HG02973 (cell line): ENCODE results near the gene PEA15.

Experiments used
- ATAC-seq: cut with Tn5 transposase; IDR thresholded peaks from one replicate; pipeline ENCODE4 v1.9.1; 2021; ENCODE audit warnings: moderate library complexity; ENCODE audit not compliant: unreplicated experiment

The PEA15 gene

GRCh38 chr1:160207771-160208556 is 2.8 kb downstream of the PEA15 start:
- ATAC-seq, result no peak

- ATAC-seq, result no peak
Measured at GRCh38 chr1:160208557-160209320, 3.6 kb downstream of the PEA15 start.

DNA sequence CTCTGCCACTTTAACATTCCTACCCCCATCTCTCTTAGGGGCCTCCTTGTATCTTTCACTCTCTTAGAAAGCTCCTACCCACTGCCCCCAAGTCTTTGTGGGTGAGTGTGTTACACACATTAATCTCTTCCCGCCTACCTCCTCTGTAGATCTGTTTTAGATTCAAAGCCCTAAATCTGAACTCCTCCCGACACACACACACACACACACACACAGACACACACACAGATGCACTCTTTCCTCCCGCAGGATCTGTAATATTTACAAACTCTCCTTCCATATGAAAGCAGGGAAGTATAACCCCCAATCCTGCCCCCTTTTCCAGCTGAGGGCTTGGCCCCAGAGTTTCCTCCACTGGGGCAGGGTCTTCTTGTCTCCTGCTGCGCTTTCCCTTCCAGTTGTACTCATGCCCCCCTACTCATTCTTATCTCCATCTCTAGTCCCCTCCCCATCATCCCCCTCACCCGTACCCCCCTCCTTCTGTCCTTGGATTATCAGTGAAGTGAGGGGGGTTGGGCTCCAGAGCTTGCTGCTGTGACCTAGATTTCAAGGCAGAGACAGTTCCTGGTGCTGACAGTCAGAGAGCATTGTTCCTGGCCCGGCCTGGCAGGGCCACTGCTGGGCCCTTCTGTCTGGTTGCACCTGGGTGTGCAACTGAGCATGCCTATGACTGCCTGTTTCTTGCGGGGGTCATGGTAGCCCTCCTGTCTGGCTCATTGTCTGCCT is 4.3 kb downstream of the PEA15 start:
- no peak for ATAC-seq

- no peak for ATAC-seq
Measured at GRCh38 chr1:160210561-160210960, 5.4 kb downstream of the PEA15 start.

DNA sequence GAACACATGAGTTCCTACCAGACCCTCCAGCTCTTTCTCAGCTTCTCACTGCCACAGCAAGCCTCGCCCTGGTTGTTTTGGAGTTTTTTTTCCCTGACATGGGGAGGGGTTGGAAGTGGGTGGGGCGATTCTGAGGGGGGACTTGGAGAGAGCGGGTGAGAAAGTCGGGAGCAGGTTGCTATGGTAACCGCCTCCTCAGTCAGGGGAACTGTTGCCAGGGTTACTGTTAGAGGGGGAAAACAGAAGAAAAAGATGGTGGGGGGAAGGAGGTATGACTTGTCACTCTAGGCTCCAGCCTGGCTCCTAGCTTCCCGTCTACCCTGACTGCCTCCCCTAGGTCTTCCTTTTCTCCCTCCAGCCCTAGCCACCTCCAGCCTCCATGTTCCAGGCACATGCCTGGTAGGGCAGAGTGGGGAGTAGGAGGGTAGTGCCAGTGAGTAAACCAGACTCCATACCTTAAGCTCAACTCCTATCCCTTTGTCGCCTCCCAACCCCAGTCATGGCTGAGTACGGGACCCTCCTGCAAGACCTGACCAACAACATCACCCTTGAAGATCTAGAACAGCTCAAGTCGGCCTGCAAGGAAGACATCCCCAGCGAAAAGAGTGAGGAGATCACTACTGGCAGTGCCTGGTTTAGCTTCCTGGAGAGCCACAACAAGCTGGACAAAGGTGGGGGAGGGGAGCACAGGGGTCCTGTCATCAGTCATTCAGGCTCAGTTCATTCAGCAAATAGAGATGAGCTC is 6.0 kb downstream of the PEA15 start:
- no peak for ATAC-seq

DNA sequence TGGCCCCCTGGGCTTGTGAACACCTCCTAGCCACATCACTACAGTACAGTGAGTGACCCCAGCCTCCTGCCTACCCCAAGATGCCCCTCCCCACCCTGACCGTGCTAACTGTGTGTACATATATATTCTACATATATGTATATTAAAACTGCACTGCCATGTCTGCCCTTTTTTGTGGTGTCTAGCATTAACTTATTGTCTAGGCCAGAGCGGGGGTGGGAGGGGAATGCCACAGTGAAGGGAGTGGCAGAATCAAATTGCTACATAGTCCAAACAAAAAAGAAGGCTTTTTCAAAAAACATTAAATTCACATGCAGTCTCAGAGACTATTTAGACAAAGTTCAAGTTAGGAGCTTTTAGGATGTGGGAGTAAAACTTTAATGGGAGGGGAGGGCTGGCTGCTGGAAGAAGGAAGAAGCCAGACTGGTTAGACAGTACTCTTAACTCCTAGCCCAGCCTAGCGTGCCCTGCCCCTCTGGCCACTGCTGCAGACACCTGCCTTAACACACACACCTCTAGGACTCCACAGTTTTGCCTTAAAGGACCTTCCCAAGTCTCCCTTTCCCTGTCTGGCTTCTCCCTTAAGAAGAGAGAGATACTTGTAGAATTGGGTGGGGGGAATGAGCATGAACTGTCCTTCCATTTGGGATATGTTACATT is 9.4 kb downstream of the PEA15 start:
- no peak for ATAC-seq

DNA sequence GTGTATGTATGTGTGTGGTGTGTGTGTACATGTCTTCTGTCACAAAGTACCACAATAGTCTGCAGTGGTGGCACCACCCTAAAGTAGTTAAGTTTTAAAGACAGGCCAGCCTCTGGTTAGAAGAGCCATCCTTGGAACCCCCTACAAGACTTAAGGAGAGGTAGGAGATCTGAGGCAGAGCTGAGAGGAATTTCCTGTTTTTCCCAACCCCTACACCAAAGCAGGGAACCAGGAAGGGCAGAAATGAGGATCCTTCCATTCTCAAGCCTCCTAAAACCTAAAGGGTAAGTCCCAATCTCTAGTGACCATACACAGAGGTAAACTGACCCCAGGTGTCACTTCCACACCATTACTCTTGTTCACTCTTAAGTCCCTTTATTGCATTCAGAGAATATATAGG is 11.1 kb downstream of the PEA15 start:
- no peak for ATAC-seq

DNA sequence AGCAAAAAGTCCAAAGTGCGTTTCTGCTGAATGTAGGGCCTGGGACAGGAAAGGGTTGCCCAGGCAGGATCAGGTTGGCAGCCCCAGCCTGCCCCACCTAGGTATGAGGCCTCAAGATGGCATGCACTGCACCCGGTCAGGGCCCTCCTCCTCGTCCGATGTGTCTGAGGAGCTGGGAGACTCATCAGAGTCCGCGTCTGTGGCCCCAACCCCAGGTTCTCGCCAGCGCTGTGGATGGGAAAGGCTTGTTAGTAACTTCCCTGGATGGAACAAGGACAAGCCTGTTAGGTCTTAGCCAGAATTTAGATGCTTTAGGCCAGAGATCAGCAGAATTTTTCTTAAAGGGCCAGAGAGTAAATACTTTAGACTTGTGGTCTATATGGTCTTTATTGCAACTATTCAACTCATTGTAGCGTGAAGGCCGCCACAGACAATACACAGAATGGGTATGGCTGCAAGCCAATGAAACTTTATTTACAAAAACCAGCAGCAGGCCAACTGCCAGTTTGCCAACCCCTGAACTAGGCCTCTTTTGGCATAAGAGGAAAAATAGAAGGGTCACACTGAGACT is 12.4 kb downstream of the PEA15 start:
- no peak for ATAC-seq

- no peak for ATAC-seq
Measured at GRCh38 chr1:160219062-160219929, 14.1 kb downstream of the PEA15 start.

DNA sequence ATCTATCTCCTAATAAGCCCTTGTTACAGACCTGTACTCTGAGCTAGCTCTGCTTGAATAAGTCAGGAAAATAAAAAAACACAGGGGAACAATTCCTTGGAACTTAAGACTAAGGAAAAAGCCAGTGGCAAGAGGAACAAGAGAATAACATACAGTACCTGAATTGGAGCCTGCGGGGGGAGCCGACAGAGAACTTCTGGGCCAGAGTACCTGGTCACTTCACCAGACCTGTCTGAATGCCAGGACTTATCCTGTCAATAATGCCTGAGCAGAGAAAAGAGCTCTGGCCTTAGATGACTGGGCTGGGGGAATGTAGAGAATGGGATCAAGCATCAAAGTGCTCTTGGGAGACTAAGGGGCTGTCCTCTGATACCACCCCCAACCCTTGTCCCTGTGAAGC is 15.1 kb downstream of the PEA15 start:
- no peak for ATAC-seq

DNA sequence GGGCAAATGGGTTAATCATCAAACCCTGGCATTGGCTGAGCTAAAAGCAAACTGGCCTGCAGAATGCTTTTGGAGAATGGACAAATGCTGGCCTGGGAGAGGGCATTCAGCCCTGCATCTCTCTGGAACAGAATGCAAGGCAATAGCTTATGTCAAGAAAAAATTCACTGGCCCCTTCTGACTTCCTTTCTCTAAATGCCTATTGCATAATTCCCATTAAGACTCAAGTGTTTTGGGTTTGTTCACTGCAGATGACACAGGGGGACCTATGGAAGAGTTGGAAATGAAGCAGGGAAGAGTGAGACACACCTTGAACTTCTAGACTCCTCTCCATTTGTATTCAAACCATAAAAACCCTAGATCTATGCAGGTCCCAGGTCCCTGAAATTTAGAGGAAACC is 15.9 kb downstream of the PEA15 start:
- ATAC-seq, result no peak

DNA sequence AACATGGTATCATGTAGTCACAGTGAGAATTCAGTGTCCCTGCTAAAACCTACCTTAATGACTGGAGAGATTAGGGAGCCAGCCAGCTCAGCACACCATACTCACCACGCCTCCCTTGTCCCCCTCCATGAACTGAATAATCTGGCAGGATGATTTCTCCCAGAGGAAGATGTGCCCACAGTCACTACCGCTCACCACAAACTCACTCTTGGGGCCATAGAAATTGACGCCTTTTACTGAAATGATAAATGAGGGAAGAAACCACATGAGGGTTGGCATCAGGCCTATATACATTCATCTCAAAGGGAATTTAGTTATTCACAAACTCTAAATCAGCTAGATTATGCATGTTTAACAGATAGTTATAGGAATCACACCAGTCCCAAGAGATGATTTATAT is 17.4 kb downstream of the PEA15 start:
- ATAC-seq, result no peak

DNA sequence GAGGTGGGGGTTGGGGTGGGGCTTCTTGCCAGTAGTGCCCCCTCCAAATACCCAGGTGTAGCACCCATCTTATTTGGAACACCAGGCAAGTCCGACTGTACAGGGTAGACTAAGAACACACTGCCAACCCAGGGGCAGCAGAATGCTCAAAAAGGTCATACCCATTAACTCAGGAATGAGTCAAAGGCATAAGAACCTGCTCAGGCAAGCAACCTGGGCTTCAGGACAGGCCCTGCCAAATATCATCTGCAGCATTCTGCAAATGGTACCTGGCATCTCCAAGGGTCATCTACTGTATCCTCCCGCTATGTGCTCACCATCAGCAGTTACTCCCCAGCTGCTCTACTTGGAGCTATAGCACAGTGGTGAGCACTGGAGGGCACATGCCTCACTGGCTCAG is 19.4 kb downstream of the PEA15 start:
- no peak for ATAC-seq

DNA sequence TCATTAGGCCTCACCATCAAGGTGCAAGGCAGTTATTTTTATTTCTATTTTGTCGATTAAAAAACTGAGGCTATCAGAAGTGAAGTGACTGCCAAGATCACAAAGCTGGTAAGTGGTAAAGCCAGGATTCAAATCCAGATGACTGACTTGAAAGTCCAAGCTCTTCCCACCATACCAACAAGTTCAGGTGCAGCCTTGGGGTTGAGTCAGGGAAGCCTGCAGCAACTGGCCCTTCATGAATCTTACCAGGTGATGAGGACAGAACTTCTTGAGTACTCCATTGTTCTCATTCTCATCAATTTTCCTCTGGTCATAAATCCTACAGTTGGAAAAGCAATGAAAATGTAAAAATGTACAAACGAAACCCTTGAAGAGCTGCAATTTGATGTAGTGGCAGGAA is 20.2 kb downstream of the PEA15 start:
- ATAC-seq, result no peak

GRCh38 chr1:160226623-160227022 is 21.4 kb downstream of the PEA15 start:
- no peak for ATAC-seq

- ATAC-seq, result no peak
Measured at GRCh38 chr1:160227034-160227433, 21.9 kb downstream of the PEA15 start.

- no peak for ATAC-seq
Measured at GRCh38 chr1:160227561-160227960, 22.4 kb downstream of the PEA15 start.

DNA sequence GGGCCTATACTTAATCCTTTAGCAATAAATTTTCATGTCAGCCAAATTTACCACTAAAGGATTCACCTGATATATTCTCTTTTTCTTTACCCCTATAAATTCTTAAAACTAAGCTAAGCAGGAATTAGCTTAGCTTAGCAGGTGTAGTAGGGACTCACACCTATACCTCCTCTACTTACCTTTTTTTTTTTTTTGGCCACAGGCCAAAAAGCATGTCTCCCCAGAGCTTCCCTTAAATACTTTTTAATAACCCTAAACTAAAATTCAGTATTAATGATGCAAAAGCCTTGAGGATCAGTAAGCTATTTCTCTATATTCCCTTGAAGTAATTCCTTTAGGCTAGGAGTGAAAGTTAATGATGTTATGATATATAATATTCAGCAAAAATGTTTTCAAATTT is 23.2 kb downstream of the PEA15 start:
- ATAC-seq, result no peak

GRCh38 chr1:160232911-160233310 is 27.7 kb downstream of the PEA15 start:
- no peak for ATAC-seq
